Upper lobe of left lung (tissue), 6 donors: ENCODE data around the gene ACSL3. TPM values are rescaled to one million over a fixed set of nuclear protein-coding genes. Genes with fewer than 3 reads are reported as not detected.

Source experiments
- ATAC-seq, 2 donors: fragments of 200-7000 bp; cut with Tn5 transposase; one replicate each; pipeline ENCODE4 v1.9.1; 2022; ENCODE audit warnings: mild to moderate bottlenecking in 2 of 2, moderate library complexity in 2 of 2; ENCODE audit not compliant: low FRiP score in 2 of 2
- DNase-seq, 2 donors: peaks; one replicate each; pipeline ENCODE4 v3.0.0-alpha.2; 2019 to 2020
- H3K27ac ChIP-seq, 4 donors: fragments of 200-600 bp; sonication (generic); one replicate each; pipeline ENCODE4 v1.5.1; 2016 to 2019
- H3K27me3 ChIP-seq, 4 donors: fragments of 200-600 bp; sonication (generic); one replicate each; pipeline ENCODE4 v1.5.1; 2017 to 2019
- H3K36me3 ChIP-seq, 4 donors: fragments of 200-600 bp; sonication (generic); one replicate each; pipeline ENCODE4 v1.5.1; 2016 to 2019
- H3K4me1 ChIP-seq, 4 donors: fragments of 200-600 bp; sonication (generic); one replicate each; pipeline ENCODE4 v1.5.1; 2018 to 2019
- H3K4me3 ChIP-seq, 4 donors: fragments of 200-600 bp; sonication (generic); one replicate each; pipeline ENCODE4 v1.5.1; 2017 to 2019; ENCODE audit warnings: mild to moderate bottlenecking in 2 of 4, moderate library complexity in 1 of 4
- H3K9me3 ChIP-seq, 4 donors: fragments of 200-600 bp; sonication (generic); one replicate each; pipeline ENCODE4 v1.5.1; 2018 to 2019
- EP300 ChIP-seq, 4 donors: sonication (generic); formaldehyde crosslinking; IDR thresholded peaks; one replicate each; pipeline ENCODE4 v1.5.1; 2017; ENCODE audit warnings: antibody characterized with exemption in 4 of 4, control low read depth in 2 of 4
- POLR2A ChIP-seq, 4 donors: fragments of 450-650 bp; IDR thresholded peaks; one replicate each; pipeline ENCODE4 v1.5.1; 2016 to 2017; ENCODE audit warnings: antibody characterized with exemption in 4 of 4, mild to moderate bottlenecking in 2 of 4
- POLR2AphosphoS5 ChIP-seq, 2 donors: sonication (generic); formaldehyde crosslinking; IDR thresholded peaks; one replicate each; pipeline ENCODE4 v1.5.1; 2017; ENCODE audit warnings: antibody characterized with exemption in 2 of 2
- WGBS, 2 donors: methylation state at CpG; one replicate each; pipeline ENCODE4 v1.1.5; 2017 to 2018; 5-methylcytosine and 5-hydroxymethylcytosine counted together
- total RNA-seq, 6 donors: library from RNA; depleted of rRNA in 4 of 6; stranded (reverse); fragments of >200 nt in 4 of 6; gene quantifications; one replicate each; pipeline versions ENCODE4 v1.1.0 to v1.2.1, GENCODE V29; 2016 to 2021
- TF ChIP-seq, protein P1 (sequence below), 6 experiments: fragments of 450-650 bp in 4 of 6; fragments of 200-600 bp in 2 of 6; sonication (generic) in 2 of 6; IDR thresholded peaks; one replicate each; pipeline ENCODE4 v1.5.1; 2016 to 2019; ENCODE audit warnings: antibody characterized with exemption in 6 of 6
- donor health status: DM: no; HTN: no; CAD: no; lungs with moderate emphysema.
- donor health status: DM: no; HTN: yes; CAD: no; lungs with severe emphysema.

Gene ACSL3
- total RNA-seq, 6 donors from 2014 or later, result 35.6 to 86.0 (median 69.9) TPM

DNA sequence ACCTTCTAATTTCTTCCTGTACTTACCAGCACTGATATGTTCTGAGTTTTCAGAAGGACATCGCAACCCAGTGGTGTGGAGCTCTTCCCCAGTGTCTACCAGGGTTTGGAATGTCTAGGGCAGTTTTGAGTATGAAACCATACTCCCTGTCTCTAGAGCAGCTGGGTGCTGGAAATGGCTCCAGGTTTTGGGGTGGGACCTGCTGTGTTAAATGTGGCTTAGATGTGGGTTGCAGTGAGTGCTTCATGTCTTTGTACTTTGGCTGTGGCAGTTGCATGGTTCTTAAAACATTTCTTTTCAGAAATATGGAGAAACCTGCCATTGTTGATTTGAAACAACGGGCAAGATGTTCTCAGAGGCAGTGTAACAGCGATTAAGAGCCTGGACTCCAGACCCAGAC is 48.5 kb downstream of the ACSL3 start:
- no peak for DNase-seq
- no peaks in the 10 kb centered on the region for H3K9me3 ChIP-seq
- WGBS, 2 donors, result 97 to 99% methylated on average over 3 of the region's 3 CpGs

DNA sequence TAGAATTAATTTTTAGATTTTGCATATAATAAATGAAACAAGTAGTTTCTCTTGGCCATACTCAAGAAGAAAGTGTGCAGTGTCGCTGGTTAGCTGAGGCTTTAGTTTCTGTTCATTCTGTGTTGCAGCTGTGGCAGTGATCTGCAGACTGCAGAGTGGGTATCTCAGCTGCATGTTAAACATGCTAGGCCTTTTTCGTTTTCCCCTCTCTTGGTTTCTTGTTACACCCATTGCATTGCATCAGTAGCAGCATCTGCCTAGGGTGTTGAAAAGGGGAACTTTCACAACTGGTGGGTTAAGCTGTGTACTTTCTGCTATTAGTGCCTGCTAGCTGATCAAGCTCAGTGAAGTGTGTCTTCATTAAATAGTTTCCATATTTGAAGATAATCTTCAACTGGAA is 51.3 kb downstream of the ACSL3 start:
- peaks cover 0 to 28% (median 19%) of the 10 kb centered on the region in 4 donors for H3K36me3 ChIP-seq
- H3K9me3 ChIP-seq, result no peaks in the 10 kb centered on the region
- ATAC-seq (peak; percentile 62 to 80), DNase-seq (peak in 1 of 2 donors; percentile 45)
- WGBS, 2 donors, result 48 to 55% methylated on average over 2 of the region's 2 CpGs
- no peak overlapping the region for H3K4me3 ChIP-seq
- H3K27me3 ChIP-seq, result no peaks in the 10 kb centered on the region
- TF ChIP-seq POLR2AphosphoS5 (IDR thresholded peaks at IDR 0.05) (no peak), POLR2A (IDR thresholded peaks at IDR 0.05) (no peak)
- TF ChIP-seq, protein P1, sequence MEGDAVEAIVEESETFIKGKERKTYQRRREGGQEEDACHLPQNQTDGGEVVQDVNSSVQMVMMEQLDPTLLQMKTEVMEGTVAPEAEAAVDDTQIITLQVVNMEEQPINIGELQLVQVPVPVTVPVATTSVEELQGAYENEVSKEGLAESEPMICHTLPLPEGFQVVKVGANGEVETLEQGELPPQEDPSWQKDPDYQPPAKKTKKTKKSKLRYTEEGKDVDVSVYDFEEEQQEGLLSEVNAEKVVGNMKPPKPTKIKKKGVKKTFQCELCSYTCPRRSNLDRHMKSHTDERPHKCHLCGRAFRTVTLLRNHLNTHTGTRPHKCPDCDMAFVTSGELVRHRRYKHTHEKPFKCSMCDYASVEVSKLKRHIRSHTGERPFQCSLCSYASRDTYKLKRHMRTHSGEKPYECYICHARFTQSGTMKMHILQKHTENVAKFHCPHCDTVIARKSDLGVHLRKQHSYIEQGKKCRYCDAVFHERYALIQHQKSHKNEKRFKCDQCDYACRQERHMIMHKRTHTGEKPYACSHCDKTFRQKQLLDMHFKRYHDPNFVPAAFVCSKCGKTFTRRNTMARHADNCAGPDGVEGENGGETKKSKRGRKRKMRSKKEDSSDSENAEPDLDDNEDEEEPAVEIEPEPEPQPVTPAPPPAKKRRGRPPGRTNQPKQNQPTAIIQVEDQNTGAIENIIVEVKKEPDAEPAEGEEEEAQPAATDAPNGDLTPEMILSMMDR (IDR thresholded peaks at IDR 0.05), result no peak
- H3K4me1 ChIP-seq, result peaks cover 19 to 33% (median 26%) of the 10 kb centered on the region in 4 donors
- H3K27ac ChIP-seq, result peak overlapping the region in 2 of 4 donors; percentile 53 to 61

More for the DNA sequence above, 48.5 kb downstream of the ACSL3 start:
- no peaks in the 10 kb centered on the region for H3K27me3 ChIP-seq
- no peak for TF ChIP-seq EP300 (IDR thresholded peaks at IDR 0.05)
- TF ChIP-seq, protein P1 (IDR thresholded peaks at IDR 0.05), result no peak
- no peak for TF ChIP-seq POLR2AphosphoS5 (IDR thresholded peaks at IDR 0.05)
- no peak for TF ChIP-seq POLR2A (IDR thresholded peaks at IDR 0.05)
- peaks cover 23 to 38% (median 25%) of the 10 kb centered on the region in 4 donors for H3K4me1 ChIP-seq
- no peak overlapping the region for H3K27ac ChIP-seq
- ATAC-seq, result no peak
- no peak overlapping the region for H3K4me3 ChIP-seq
- H3K36me3 ChIP-seq, result peaks cover 0 to 19% (median 12%) of the 10 kb centered on the region in 4 donors

DNA sequence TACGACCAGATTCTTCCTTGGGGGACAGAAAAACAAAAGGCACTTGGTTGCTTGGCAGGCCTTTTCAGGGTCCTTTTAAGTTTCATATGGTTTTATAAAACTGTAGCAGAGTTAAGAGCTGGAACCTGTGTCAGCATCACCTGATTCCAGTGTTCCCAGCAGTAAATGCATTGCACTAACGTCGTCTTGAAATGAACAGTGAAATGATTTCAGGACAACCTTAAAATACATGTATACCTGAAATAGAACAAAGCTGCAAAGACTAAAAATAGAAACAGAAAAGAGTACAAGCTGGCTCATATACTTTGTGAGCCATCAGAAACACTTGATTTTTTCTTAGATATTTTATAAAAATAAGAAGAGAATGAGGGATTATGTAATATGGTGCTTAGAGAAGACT is 51.9 kb downstream of the ACSL3 start:
- 84 to 87% methylated on average over 3 of the region's 3 CpGs for WGBS, 2 donors
- no peaks in the 10 kb centered on the region for H3K9me3 ChIP-seq
- H3K36me3 ChIP-seq, result peaks cover 0 to 30% (median 20%) of the 10 kb centered on the region in 4 donors
- H3K4me3 ChIP-seq, result no peak overlapping the region
- ATAC-seq, result no peak
- peak overlapping the region in 1 of 4 donors; percentile 61 for H3K27ac ChIP-seq
- no peak for TF ChIP-seq POLR2AphosphoS5 (IDR thresholded peaks at IDR 0.05)
- no peak for TF ChIP-seq POLR2A (IDR thresholded peaks at IDR 0.05)
- TF ChIP-seq, protein P1 (IDR thresholded peaks at IDR 0.05), result no peak
- no peak for TF ChIP-seq EP300 (IDR thresholded peaks at IDR 0.05)
- no peak for DNase-seq
- H3K4me1 ChIP-seq, result peaks cover 19 to 32% (median 25%) of the 10 kb centered on the region in 4 donors
- no peaks in the 10 kb centered on the region for H3K27me3 ChIP-seq

DNA sequence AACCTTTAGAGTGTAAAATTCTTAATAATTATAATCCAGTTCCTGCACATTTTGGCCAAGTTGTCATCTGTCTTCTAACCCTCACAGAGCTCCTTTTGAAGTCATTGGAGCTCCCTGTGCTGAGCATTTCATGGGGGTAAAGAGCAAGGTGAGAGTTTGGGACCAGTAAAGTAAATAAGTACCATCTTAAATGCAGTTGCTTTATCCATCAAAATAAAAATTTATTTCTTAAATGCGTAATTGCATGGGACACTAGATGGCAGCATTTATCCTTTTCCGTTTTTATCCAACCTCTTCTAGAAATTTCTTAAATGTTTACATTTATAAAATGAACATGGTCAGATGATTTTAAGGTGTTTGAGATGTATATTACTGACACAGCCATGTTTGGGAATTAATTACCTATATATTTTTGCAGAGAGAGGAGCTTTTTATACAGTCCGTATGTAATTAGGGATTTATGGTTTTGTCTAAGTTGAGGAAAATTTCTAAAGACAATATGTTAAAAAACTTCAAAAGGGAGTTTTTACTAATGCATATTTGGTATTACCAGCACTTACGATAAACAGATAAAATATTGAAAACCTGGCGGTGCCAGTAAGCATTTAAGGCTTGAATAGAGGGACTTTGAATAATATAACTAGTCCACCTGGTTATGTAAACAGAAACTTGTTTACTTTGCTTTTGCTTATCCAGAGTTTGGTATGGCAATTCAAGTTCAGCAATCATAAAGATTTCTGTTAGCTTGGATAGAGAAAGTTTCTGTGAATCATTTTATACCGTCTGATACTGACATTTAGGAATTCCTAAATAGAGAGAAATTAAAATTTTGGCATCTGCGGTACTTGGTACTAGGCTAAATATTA is 54.5 kb downstream of the ACSL3 start:
- WGBS, 2 donors, result 70 to 75% methylated on average over 7 of the region's 7 CpGs
- TF ChIP-seq, protein P1 (IDR thresholded peaks at IDR 0.05), result peak in 4 of 6 experiments; percentile 16 to 54 (median 30)
- TF ChIP-seq POLR2AphosphoS5 (IDR thresholded peaks at IDR 0.05) (no peak), POLR2A (IDR thresholded peaks at IDR 0.05) (no peak)

More for the DNA sequence above, 54.5 kb downstream of the ACSL3 start:
- H3K27ac ChIP-seq, result no peak overlapping the region
- H3K9me3 ChIP-seq, result no peaks in the 10 kb centered on the region
- DNase-seq, result no peak
- H3K36me3 ChIP-seq, result peaks cover 0 to 35% (median 22%) of the 10 kb centered on the region in 4 donors
- H3K4me3 ChIP-seq, result no peak overlapping the region
- H3K27me3 ChIP-seq, result no peaks in the 10 kb centered on the region
- ATAC-seq, result no peak
- peaks cover 26 to 36% (median 29%) of the 10 kb centered on the region in 4 donors for H3K4me1 ChIP-seq
